ENCODE data around the gene PAAF1.
"Not testable (repeated sequence)": the region's sequence is repeated elsewhere in the genome, so short reads cannot be mapped to it uniquely, and the experiment has no call there.

PAAF1 gene, protein sequence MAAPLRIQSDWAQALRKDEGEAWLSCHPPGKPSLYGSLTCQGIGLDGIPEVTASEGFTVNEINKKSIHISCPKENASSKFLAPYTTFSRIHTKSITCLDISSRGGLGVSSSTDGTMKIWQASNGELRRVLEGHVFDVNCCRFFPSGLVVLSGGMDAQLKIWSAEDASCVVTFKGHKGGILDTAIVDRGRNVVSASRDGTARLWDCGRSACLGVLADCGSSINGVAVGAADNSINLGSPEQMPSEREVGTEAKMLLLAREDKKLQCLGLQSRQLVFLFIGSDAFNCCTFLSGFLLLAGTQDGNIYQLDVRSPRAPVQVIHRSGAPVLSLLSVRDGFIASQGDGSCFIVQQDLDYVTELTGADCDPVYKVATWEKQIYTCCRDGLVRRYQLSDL

DNA sequence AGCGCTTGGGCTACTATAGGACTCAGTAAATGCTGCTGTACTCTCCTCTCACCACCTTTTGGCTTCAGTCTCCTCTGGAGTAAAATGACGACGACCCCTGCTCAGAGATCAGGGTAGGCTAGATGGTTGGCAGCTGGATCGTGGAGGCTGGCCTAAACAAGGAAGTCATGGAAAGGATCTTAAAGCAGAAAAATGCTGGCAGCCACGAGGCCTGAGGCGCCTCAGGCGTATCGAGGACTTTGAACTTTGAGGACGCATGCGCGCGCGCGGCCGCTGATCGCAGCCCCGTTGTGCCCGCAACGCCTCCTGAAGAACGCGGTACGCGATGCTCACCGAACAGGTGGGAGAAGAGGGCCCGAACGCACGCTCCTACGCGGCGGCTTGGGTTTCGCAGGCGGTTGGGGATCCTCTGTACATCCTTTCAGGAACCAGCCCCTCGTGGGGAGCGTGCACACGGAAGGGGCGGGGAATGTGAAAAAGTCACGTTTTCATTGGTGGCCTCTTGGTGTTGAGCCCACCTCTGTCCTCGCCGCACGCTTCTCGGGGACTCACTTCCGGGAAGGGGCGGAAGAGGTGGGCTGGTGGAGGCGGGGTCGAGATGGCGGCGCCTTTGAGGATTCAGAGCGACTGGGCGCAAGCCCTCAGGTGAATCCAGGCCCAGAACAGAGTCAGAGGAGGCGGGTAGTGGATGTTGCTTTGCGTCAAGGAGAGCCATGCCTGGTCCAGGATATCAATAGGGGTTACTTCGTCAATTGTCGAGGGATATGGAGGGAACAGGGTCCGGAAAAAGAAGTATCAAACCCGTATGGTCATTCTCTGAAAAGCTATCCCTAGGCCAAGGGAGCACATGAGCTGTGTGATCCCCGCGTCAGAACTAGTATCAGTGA lies at the start of gene PAAF1, which contains the start of gene COA4:
TSS of gene PAAF1 (plus strand) at position 576 of the 887 bp plus-strand sequence. CDS start at position 599, 23 bp downstream.
TSS of gene COA4 (minus strand) at position 423 of the 887 bp plus-strand sequence. CDS start 3,468 bp downstream, outside the sequence.
- peak; percentile 88 for DNase-seq (ENCODE audit: low read depth)

DNA sequence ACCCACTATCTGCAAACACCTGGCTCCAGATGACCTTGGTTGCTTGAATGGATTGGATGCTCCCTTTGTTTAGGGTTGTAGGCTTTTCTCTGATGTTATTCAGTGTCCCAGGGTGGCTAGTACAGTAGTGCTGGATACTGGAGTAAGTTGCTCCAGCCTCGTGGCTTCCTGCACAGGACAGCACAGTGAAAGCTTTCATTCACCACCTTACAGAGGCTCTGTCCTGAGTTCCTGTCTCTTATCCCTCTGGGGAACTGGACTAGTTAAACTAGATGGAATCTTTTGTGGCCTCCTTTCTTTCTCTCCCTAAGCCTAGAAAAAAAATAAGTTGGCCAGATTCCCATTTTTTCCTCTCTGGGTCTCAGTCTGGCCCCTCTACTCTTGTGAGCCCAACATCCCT lies 46.5 kb upstream of the PAAF1 start:
- no peak for DNase-seq (ENCODE audit: low read depth)

DNA sequence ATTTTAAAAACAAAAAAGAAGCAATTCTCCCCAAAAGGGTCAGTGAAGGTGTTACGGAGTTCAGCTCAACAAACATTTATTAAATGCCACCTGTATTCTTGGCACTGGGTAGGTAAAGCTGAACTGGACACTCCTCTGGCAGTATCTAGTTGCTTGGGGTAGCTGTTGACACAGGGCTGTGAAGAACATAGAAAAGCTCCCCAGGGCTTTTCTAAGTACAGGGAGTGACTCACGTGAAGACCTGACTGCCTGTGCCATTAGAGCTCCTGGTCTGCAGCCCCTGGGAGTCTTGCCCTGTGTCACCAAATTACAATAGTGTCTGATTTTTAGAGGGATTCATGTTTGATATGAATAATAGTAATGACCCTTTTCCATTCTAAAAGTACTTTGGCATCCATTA lies 43.7 kb upstream of the PAAF1 start:
- DNase-seq (ENCODE audit: low read depth): no peak

DNA sequence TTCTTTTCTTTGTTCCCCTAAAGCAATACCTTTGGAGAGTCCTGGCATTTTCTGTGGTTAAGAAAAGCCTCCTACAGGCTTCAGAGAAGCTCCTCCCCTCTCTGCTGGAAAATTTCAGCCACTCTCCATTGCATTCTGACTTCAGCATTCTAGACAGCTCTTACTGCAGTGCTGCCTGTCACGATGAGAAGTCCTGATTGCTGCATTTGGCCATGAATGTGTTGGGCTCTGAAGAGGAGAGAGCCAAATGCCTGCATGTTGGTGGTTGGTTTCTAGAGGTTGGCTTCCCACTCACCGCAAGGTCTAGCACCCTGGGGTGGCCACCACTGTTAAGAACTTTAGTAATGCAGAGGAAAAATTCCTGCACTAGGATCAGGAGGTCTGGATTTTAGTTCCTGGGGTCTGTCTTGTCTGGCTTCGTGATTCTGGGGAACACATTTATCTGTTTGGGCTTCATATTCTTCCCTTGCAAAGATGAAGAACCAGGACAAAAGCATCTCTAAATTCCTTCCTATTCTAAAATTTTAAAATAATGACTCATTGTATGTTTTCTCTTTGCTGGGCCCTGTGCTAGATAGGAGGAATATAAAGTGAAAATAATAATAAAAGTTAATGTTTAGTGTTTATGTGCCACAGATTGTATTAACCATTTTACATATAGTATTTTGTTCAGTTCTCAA lies 38.2 kb upstream of the PAAF1 start:
- DNase-seq (ENCODE audit: low read depth): no peak

DNA sequence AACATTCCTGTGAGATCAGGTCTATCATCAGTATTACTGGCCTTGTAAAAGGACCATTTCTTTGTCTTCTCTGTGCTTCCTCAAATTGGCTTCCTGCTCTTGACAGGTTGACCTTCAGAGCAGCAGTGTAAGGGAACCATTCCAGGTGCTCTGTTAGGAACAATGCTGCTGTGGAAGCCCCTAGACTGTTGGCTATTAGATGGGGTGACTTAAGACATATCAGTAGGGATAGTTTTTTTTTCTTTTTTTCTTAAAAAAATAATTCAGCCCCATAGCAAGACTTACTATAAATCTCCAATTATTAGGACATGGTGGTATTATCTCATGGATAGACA lies 37.7 kb upstream of the PAAF1 start:
- DNase-seq (ENCODE audit: low read depth): no peak

DNA sequence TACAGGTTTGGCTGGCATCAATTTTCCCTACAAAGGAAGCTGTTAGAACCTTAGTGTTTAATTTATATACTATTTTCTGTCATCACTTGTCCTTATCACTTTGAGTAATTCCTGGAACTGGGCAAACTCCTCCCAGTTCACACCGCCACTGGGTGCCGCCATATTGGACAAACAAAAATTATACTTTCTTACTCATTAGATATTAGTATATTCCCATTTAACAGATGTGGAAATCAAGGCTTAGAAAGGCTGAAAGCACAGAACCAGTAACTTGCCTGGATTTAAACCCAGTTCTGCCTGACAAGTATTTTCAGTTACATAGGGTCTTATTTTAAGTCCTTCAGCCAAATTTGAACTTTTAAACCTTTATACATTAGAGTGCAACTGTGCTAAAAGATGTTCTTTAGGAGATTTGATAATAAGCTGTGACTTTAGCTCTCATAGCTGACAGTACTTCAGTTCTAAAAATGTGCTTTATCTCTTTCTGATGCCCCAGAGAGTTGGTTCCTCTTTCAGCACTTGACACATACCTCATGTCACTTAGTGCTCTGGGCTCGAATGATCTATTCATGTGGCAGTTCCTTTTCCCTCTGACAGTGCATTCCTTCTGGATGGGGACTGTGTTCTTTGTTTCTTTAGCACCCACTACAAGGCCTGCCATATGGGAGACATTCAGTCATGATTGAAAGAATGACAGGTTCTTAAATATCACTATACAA lies 25.6 kb upstream of the PAAF1 start:
- no peak for DNase-seq (ENCODE audit: low read depth)

DNA sequence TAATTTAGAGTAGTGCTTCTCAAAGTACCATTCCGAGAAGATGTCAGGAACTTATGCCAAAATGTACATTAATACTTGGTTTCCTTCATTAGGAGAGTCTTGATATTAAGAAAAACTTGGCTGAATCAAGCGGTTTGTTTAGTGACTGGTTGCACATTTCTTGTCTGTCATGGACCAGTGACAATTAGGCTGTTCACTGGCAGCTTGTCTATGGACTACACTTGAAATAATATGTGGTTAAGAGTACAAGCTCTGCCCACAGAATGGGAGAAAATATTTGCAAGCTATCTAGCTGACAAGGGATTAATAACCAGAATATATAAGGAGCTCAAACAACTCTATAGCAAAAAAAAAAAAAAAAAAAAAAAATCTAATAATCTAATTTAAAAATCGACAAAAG lies 24.8 kb upstream of the PAAF1 start:
- no peak for DNase-seq (ENCODE audit: low read depth)

DNA sequence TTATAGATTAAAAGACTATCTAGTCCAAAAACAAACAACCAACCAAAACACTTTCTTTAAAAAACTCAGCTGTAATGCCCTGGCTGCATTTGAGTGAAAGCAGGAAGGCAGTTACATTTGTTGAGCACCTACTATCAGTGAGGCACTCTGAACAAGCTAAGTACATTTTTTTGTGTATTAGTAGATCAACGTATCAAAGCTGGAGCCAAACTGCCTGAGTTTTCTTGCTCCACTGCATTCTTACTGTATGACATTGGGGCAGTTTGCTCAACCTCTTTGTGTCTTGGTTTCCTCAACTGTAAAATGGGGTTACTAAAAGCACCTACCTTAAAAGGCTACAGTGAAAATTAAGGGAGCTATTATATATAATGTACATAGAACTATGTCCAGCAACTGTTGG lies 22.1 kb upstream of the PAAF1 start:
- no peak for DNase-seq (ENCODE audit: low read depth)

DNA sequence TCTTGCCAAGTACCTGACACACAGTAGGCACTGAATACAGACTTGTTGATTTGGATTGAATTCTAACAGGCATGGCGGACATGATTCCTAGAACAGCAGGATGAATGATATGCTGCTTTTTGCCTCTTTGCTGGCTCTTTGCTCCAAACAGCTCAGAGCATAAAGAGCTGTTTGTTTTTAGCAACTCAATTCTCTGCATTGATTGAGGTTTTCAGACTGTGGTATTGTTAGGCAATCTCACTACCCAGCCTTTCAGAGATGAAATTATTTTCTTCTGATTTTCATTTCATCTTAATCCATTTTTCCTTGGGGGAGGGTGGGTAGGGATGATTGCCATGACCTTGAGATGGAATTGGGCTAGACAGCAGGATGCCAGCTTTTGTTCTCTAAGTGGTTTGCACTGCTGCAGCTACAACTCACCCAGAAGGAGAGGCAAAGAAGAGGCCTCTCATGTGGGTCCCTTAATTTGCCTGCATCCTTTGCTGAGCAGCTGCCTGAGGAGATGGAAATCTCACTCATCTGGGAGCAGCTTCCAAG lies 20.7 kb upstream of the PAAF1 start:
- DNase-seq (ENCODE audit: low read depth): no peak

DNA sequence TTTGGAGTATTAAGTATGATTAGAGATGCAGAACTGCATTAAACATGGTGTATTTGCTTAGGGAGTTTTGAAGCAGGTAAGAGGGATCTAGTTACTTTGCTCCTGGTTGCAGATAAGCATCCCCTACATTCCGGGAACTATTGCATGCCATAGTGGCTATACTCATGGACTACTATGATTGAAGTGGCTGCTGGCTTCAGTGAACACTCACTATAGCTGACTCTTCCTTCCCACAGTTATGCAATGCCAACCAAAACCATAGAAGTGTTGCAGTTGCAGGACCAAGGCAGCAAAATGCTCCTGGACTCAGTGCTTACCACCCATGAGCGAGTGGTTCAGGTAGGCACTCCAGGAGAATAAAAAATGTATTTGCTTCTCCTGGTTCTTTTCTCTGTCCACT lies 17.1 kb upstream of the PAAF1 start:
- DNase-seq (ENCODE audit: low read depth): no peak

DNA sequence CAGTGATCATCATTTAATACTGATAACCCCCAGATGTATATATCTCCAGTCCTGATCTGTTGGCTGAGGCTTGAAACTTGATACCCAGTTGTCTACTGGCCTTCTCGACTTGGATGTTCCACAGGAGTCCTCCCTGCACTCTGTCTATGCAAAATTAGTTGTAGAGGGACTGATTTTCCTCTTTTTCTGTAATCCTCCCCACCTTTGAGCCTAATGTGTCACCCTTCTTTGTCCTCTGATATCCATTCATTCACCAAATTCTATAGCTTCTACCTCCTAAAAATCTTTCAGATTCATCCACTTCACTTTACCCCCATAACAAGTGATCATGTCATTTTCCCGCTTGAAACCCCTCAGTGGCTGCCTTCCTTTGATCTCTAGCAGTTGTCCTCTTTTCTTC lies 16.6 kb upstream of the PAAF1 start:
- no peak for DNase-seq (ENCODE audit: low read depth)

DNA sequence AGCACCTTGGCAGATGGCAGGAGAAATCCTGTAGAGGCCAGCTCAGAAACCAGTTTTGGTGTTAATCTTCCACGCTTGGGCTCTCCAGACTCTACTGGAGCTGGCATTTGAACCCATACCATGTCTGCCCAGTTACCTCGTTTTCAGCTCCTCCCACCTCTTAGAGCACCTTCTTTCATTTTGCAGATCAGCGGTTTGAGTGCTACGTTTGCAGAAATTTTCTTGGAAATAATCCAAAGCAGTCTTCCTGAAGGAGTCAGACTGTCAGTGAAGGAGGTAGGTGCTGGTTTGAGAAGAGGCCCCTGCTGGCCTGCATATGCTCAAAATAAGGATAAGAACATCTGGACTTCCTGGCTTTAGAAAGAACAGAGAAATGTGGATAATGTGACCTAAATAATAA lies 13.8 kb upstream of the PAAF1 start:
- no peak for DNase-seq (ENCODE audit: low read depth)

DNA sequence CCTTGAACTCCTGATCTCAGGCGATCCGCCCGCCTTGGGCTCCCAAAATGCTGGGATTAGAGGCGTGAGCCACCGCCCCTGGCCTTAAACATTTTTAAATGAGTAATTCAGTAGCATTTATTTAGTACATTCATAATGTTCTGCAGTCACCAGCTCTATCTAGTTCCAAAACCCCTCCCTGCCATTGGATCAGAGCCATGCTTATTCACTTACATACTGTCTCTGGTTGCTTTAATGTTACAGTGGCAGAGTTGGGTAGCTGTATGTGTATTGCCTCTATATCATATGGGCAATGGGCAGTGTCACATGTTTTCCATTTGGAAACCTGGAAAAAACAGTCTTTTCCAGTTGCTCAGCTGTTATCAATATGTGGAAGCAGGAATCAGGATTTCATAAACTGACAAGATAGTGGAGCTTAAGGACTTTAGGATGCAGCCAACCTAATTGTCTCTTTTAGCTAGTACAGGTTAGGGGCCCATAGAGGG lies 10.7 kb upstream of the PAAF1 start:
- DNase-seq (ENCODE audit: low read depth): no peak

DNA sequence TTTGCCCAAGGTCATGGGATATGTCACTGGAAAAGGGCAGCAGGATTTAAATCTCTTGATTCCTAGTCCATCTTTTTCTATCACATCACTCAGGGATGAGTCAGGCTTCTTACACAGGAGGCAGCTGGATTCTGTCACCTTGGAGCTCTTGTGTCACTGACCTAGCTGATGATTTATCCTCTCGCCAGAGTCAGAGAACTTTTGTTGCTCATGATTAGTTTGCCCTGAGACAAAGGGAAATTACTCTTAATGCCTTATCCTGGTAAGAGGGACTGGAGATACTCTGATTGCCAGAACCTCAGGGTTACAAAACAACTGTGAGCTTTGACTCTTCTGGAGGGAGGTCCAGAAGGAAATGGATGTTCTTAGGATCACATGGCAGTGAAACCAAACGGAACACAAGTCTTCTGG lies 10.2 kb upstream of the PAAF1 start:
- DNase-seq (ENCODE audit: low read depth): no peak

DNA sequence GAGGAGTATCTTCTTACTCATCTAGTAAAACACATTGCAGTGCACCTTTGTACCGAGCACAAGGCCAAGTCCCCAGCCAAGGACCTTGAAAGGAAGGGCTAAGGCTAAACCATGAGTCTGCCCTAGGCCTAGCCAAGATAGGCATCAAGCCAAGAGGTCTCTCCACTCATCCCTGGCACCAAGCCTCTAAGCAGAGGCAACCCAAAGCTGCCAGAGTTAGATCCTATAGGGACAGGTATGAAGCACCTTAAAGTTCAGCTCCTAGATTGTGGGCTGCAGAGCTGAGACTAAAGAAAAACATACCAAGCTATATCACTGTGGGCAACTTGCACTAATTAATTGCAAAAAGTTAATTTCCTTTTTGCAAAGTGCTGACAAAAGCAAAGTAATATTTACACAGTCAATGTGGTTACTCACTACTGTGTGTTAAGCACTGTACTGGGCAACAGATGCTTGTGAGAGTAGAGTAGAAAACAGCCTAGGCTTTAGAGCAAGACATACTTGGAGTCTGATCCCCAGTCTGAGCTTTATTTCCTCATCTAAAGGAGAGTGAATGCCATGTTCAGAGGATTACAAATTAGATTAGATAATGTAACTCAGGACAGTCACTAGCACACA lies 7.4 kb upstream of the PAAF1 start:
- DNase-seq (ENCODE audit: low read depth): no peak

DNA sequence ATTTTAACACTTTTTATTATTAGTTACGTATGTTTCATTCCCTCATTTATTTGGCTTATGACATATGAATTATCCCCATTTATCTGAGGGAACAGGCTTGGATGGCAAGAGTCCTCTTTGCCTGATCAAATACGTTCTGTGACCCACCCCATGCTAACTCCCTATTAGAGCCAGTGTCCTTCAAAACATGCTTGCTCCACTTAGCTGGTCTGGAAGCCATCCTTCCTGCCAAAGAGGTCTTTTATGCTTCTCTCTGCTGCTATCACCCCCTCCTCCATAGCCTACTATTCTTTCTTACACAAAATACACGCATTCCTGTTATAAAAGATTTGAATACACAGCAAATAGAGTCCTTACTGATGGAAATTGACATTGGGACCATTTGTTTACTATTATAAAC lies 6.5 kb upstream of the PAAF1 start:
- no peak for DNase-seq (ENCODE audit: low read depth)

DNA sequence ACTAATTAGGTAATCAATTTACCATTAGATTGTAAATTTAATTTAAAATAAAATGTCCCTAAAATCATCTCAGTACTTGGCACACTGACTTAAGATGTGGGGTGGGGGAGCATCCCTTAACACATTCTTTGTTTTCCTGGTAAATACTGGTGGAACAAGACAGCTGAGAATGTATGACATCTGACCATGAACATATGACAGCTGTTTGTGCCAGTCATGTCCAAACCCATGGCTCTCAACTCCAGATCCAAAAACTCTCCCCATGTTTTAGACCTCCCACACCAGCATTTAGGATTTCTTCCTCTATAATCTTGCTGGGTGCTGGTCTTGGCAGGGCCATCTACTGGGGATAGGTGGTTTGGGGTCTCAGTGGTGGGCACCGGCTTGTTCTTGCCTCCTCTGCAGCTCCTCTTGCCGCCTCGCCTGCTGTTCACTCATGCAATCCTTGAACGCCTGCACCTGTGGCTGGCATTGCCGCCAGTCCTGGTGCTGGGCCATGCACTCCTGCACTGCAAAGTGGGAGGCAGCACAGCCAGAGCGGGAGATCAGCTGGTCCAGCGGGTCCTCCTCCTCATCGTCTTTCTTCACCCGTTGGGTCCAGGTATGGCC lies 3.9 kb upstream of the PAAF1 start:
- no peak for DNase-seq (ENCODE audit: low read depth)

DNA sequence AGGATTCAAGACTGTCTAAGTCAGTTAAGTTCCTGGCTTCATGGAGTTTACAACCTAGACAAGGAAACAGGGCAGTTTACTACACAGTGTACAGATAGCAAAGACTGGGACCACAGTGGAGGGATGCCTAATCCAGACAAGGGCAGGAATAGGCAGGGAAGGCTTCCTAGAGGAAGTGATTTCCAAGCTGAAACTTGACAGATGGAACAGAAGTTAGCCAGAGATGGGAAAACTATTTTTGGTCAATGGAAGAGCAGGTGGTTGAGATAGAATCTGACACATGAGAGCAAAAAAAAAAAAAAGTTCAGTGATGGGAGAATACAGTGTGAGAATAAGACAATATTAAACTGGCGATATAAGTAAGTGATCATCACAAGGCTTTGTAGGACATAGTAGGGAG lies 1.4 kb upstream of the PAAF1 start:
- no peak for DNase-seq (ENCODE audit: low read depth)

DNA sequence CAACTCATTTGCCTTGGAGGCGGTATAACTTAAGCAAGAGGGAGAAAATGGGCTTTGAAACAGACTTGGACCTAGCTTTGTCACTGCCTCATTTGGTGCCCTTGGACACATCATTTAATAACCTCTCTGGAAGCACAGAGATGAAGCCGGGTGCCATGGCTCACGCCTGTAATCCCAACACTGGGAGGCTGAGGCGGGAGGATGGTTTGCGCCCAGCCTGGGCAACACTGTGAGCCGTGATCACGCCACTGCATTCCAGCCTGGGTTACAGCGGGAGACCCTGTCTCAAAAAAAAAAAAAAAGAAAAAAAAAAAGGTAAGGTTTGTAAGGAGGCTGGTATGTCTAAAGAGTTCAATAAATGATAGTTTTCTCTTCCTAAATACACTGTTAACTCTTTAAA lies 959 bp upstream of the PAAF1 start:
- no peak for DNase-seq (ENCODE audit: low read depth)

DNA sequence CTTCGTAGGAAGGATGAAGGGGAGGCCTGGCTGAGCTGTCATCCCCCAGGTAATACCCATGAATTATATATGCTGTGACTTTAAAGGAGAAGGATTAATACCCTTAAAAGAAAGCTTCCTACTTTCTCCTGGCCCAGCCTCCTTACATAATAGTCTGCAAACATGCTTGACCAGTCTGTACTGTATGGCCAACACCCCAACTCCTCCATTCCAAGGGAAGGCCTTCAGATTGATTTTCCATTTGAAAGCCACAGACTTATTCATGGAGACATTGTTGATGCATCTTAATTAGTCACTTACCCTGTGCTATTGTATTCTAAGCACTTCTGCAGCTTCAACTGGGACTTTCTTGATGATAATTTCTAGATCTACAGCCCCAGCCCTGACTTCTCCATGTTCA lies 2.0 kb downstream of the PAAF1 start:
- DNase-seq (ENCODE audit: low read depth): no peak

DNA sequence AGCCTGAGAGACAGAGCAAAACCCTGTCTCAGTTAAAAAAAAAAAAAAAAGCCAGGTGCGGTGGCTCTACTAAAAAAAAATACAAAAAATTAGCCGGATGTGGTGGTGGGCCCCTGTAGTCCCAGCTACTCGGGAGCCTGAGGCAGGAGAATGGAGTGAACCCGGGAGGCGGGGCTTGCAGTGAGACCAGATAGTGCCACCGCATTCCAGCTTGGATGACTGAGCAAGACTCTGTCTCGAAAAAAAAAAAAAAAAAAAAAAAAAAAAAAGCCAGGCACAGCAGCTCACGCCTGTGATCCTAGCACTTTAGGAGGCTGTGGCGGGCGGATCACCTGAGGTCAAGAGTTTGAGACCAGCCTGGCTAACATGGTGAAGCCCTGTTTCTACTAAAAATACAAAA lies 3.6 kb downstream of the PAAF1 start:
- DNase-seq (ENCODE audit: low read depth): not testable (repeated sequence)

Measured in stimulated activated CD8-positive, alpha-beta memory T cell treated with anti-CD3 and anti-CD28 coated beads, Interleukin-15, amount 100 ng/mL, for 24 hours (primary cell).